ENCODE measurements around the gene GRID2. TPM values are rescaled to one million over a fixed set of nuclear protein-coding genes. Genes with fewer than 3 reads are reported as not detected.

The GRID2 gene
- total RNA-seq, 4 donors from 2014 or later: 0.16 TPM; not detected in 3

DNA sequence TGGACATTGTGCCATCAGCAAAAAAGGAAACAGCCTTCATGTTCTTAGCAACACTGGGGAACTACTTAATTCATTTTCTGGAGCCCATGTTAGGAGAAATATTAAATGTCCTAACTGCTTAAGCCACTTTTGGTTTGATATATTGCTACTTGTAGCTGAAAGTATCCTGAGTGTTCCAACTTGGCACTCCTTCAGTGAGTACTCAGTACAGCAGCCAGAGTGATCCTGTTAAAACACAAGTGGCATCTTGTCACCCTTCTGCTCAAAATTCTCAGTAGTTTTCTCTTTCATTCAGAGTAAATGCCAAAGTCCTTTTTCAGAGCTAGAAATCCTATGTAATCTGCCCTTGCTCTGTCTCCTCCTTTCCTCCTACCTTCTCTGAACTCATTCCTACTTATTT, 522.0 kb downstream of the GRID2 start:
- H3K27me3 ChIP-seq: no peaks in the 10 kb centered on the region
- no peak overlapping the region for H3K4me3 ChIP-seq
- TF ChIP-seq, protein P1, sequence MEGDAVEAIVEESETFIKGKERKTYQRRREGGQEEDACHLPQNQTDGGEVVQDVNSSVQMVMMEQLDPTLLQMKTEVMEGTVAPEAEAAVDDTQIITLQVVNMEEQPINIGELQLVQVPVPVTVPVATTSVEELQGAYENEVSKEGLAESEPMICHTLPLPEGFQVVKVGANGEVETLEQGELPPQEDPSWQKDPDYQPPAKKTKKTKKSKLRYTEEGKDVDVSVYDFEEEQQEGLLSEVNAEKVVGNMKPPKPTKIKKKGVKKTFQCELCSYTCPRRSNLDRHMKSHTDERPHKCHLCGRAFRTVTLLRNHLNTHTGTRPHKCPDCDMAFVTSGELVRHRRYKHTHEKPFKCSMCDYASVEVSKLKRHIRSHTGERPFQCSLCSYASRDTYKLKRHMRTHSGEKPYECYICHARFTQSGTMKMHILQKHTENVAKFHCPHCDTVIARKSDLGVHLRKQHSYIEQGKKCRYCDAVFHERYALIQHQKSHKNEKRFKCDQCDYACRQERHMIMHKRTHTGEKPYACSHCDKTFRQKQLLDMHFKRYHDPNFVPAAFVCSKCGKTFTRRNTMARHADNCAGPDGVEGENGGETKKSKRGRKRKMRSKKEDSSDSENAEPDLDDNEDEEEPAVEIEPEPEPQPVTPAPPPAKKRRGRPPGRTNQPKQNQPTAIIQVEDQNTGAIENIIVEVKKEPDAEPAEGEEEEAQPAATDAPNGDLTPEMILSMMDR (IDR thresholded peaks at IDR 0.05): no peak
- TF ChIP-seq POLR2A (IDR thresholded peaks at IDR 0.05) (no peak), EP300 (IDR thresholded peaks at IDR 0.05; ENCODE audit: low read depth) (no peak), POLR2AphosphoS5 (IDR thresholded peaks at IDR 0.05) (no peak)
- DNase-seq: no peak
- intact Hi-C loops (cut with DNase I; ENCODE audit: low total_unique reads): no loop called here
- no peak overlapping the region for H3K27ac ChIP-seq
- H3K4me1 ChIP-seq: no peaks in the 10 kb centered on the region
- no peaks in the 10 kb centered on the region for H3K36me3 ChIP-seq
- in situ Hi-C loops (cut with MboI; ENCODE audit: low pct_ligation_motif_present in 1 of 4, low pct_unique_long_range_greater_than_20kb in 1 of 4, low sequenced_read_pairs in 3 of 4): no loop called here
- H3K9me3 ChIP-seq: no peaks in the 10 kb centered on the region

DNA sequence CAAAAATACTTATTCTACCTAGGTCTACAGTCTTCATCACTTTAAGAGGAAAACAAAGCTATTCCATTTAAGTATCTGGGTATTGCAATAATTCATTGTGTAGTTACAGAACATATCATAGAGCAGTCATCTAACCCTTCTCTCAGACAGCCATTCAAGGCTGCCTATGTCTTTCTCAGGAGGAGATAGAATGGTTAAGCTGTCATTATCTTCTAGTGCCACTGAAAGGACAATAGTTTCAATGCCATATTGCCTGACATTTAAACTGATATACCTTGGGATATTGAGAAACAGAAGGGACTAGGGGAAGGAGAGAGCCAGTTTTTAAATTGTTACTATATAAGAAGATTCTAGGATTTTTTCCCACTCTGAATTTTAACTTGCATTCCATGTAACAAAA, 527.0 kb downstream of the GRID2 start:
- Histone ChIP-seq H3K4me3 (no peak overlapping the region), H3K36me3 (no peaks in the 10 kb centered on the region), H3K4me1 (no peaks in the 10 kb centered on the region), H3K27me3 (no peaks in the 10 kb centered on the region), H3K9me3 (no peaks in the 10 kb centered on the region), H3K27ac (no peak overlapping the region)
- intact Hi-C loops (cut with DNase I; ENCODE audit: low total_unique reads): no loop called here
- DNase-seq: no peak
- in situ Hi-C loops (cut with MboI; ENCODE audit: low pct_ligation_motif_present in 1 of 4, low pct_unique_long_range_greater_than_20kb in 1 of 4, low sequenced_read_pairs in 3 of 4): no loop called here
- TF ChIP-seq POLR2A (IDR thresholded peaks at IDR 0.05) (no peak), EP300 (IDR thresholded peaks at IDR 0.05; ENCODE audit: low read depth) (no peak), POLR2AphosphoS5 (IDR thresholded peaks at IDR 0.05) (no peak)
- TF ChIP-seq, protein P1 (IDR thresholded peaks at IDR 0.05): no peak

DNA sequence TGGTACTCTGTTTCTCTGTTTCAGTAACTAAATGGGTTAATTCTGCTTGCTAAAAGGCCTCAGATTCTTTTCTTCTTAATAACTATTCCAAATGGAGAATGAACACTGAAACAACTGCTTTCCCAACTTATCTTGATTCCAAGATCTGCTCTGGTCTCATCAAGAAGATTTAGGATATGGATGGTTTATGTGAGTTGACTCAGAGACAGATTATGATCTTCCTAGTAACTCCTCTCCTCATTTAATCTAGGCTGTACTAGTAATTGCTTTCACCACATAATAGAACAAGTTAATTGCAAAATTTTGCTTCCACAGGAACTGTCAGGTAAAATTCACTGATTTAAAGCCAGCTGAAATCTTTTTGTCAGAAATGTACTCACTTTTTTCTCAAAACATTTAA, 537.1 kb downstream of the GRID2 start:
- Histone ChIP-seq H3K27ac (no peak overlapping the region), H3K4me1 (no peaks in the 10 kb centered on the region), H3K27me3 (no peaks in the 10 kb centered on the region), H3K9me3 (no peaks in the 10 kb centered on the region), H3K4me3 (no peak overlapping the region), H3K36me3 (no peaks in the 10 kb centered on the region)
- DNase-seq: no peak
- TF ChIP-seq, protein P1 (IDR thresholded peaks at IDR 0.05): no peak
- no peak for TF ChIP-seq POLR2AphosphoS5 (IDR thresholded peaks at IDR 0.05)
- TF ChIP-seq POLR2A (IDR thresholded peaks at IDR 0.05): no peak
- no peak for TF ChIP-seq EP300 (IDR thresholded peaks at IDR 0.05; ENCODE audit: low read depth)
- intact Hi-C loops (cut with DNase I; ENCODE audit: low total_unique reads) (no loop called here), in situ Hi-C loops (cut with MboI; ENCODE audit: low pct_ligation_motif_present in 1 of 4, low pct_unique_long_range_greater_than_20kb in 1 of 4, low sequenced_read_pairs in 3 of 4) (no loop called here)

DNA sequence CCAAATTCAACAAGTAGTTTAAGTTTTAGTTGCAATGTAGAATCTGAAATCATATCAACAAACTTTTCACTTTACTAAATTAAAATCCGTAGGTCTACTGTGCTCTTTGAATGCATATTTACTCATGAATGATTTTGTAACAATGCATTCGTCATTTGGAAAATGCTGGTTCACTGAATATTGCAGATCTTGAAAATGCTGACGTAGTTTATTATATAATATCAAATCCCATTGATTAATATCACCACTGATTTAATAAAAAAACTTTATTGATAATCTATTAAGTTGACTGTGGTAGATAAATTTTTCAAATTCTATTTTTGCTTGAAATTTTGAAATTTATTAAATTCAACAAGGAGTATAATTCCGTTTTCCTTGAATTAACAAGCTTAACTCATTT, 540.0 kb downstream of the GRID2 start:
- TF ChIP-seq EP300 (IDR thresholded peaks at IDR 0.05; ENCODE audit: low read depth) (no peak), POLR2AphosphoS5 (IDR thresholded peaks at IDR 0.05) (no peak), POLR2A (IDR thresholded peaks at IDR 0.05) (no peak)
- TF ChIP-seq, protein P1 (IDR thresholded peaks at IDR 0.05): no peak
- no peak overlapping the region for H3K4me3 ChIP-seq
- no peak for DNase-seq
- 79 to 90% methylated on average over 4 of the region's 4 CpGs for WGBS, 2 donors (ENCODE audit: low coverage in 1 of 2)
- no peaks in the 10 kb centered on the region for H3K27me3 ChIP-seq
- in situ Hi-C loops (cut with MboI; ENCODE audit: low pct_ligation_motif_present in 1 of 4, low pct_unique_long_range_greater_than_20kb in 1 of 4, low sequenced_read_pairs in 3 of 4) (no loop called here), intact Hi-C loops (cut with DNase I; ENCODE audit: low total_unique reads) (no loop called here)
- no peak overlapping the region for H3K27ac ChIP-seq
- no peaks in the 10 kb centered on the region for H3K9me3 ChIP-seq
- no peaks in the 10 kb centered on the region for H3K36me3 ChIP-seq
- H3K4me1 ChIP-seq: no peaks in the 10 kb centered on the region

Data from transverse colon (tissue), 4 donors.